ENCODE data around the gene RYR2.
"Not testable (repeated sequence)": the region's sequence is repeated elsewhere in the genome, so short reads cannot be mapped to it uniquely, and the experiment has no call there.

RYR2 gene

GRCh38 chr1:237211031-237211430 is 169.0 kb downstream of the RYR2 start:
- DNase-seq = no peak

GRCh38 chr1:237211540-237211939 is 169.6 kb downstream of the RYR2 start:
- DNase-seq = no peak

- DNase-seq = no peak
Measured at GRCh38 chr1:237219751-237220642, 178.0 kb downstream of the RYR2 start.

GRCh38 chr1:237223419-237223818 is 181.4 kb downstream of the RYR2 start:
- DNase-seq = no peak

- no peak for DNase-seq
Measured at GRCh38 chr1:237226177-237226944, 184.4 kb downstream of the RYR2 start.

GRCh38 chr1:237227476-237227875 is 185.5 kb downstream of the RYR2 start:
- no peak for DNase-seq

GRCh38 chr1:237228421-237228820 is 186.4 kb downstream of the RYR2 start:
- DNase-seq = no peak

GRCh38 chr1:237229333-237229732 is 187.3 kb downstream of the RYR2 start:
- DNase-seq = no peak

- no peak for DNase-seq
Measured at GRCh38 chr1:237232501-237232900, 190.5 kb downstream of the RYR2 start.

GRCh38 chr1:237235091-237235490 is 193.1 kb downstream of the RYR2 start:
- no peak for DNase-seq

GRCh38 chr1:237237721-237238120 is 195.7 kb downstream of the RYR2 start:
- no peak for DNase-seq

- no peak for DNase-seq
Measured at GRCh38 chr1:237239248-237239647, 197.3 kb downstream of the RYR2 start.

GRCh38 chr1:237241038-237241437 is 199.1 kb downstream of the RYR2 start:
- no peak for DNase-seq

GRCh38 chr1:237244778-237245177 is 202.8 kb downstream of the RYR2 start:
- no peak for DNase-seq

- no peak for DNase-seq
Measured at GRCh38 chr1:237247442-237247841, 205.5 kb downstream of the RYR2 start.

- DNase-seq = no peak
Measured at GRCh38 chr1:237249120-237249519, 207.1 kb downstream of the RYR2 start.

- no peak for DNase-seq
Measured at GRCh38 chr1:237250055-237250454, 208.1 kb downstream of the RYR2 start.

- no peak for DNase-seq
Measured at GRCh38 chr1:237255071-237255470, 213.1 kb downstream of the RYR2 start.

GRCh38 chr1:237258871-237259270 is 216.9 kb downstream of the RYR2 start:
- DNase-seq = no peak

- no peak for DNase-seq
Measured at GRCh38 chr1:237261198-237261597, 219.2 kb downstream of the RYR2 start.

- no peak for DNase-seq
Measured at GRCh38 chr1:237267743-237268142, 225.8 kb downstream of the RYR2 start.

GRCh38 chr1:237269938-237270337 is 228.0 kb downstream of the RYR2 start:
- no peak for DNase-seq

GRCh38 chr1:237270353-237270752 is 228.4 kb downstream of the RYR2 start:
- no peak for DNase-seq

GRCh38 chr1:237277994-237278393 is 236.0 kb downstream of the RYR2 start:
- DNase-seq = not testable (repeated sequence)
